GM12801 (cell line): Measurements from ENCODE around the gene CTNNA2.

Experiments
- CTCF ChIP-seq: IDR thresholded peaks from one replicate; pipeline ENCODE4 v1.5.1; 2011; ENCODE audit warnings: control low read depth; ENCODE audit not compliant: insufficient read length; ENCODE audit errors: extremely low read depth

Gene CTNNA2

GRCh38 chr2:79721061-79721460 is 208.2 kb downstream of the CTNNA2 start:
- no peak for TF ChIP-seq CTCF

GRCh38 chr2:79721966-79722365 is 209.1 kb downstream of the CTNNA2 start:
- no peak for TF ChIP-seq CTCF

GRCh38 chr2:79723830-79724229 is 211.0 kb downstream of the CTNNA2 start:
- TF ChIP-seq CTCF: no peak

GRCh38 chr2:79729532-79729931 is 216.7 kb downstream of the CTNNA2 start:
- TF ChIP-seq CTCF: no peak

GRCh38 chr2:79734518-79734917 is 221.7 kb downstream of the CTNNA2 start:
- no peak for TF ChIP-seq CTCF

- TF ChIP-seq CTCF: no peak
These were observed 228.1 kb downstream of the CTNNA2 start for GRCh38 chr2:79740879-79741443.

GRCh38 chr2:79750321-79750720 is 237.5 kb downstream of the CTNNA2 start:
- TF ChIP-seq CTCF: no peak
